Measurements from ENCODE around the gene HSPA12A.
A peak's percentile ranks its signal among the peaks of the same experiment; 100 is the strongest.

HSPA12A gene

DNA sequence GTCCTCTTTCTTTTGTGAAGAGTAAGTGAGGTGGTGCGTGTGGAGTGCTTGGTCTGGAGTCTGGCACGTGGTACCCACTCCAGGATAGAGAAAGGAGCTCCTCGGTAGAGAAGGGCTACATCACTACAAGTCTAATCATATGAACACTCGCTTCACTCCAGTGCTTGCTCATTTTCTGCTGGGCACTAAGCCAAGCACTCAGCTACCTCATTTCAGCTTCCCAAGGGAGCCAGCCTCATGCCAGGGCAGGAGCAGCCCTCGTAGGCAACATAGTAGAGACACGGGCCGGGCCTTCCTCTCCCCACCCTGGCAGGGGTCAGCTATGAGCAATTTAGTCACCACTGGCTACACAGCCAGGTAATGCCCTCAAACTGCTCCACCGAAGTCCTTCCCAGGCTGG, 11.4 kb upstream of the HSPA12A start:
- no peak overlapping the region for H3K4ac ChIP-seq (ENCODE audit: low read length)
- H3K4me2 ChIP-seq (ENCODE audit: insufficient read depth, low read length, poor library complexity, severe bottlenecking) = no peak overlapping the region
- no peak overlapping the region for H3K4me3 ChIP-seq (ENCODE audit: low read length in 2 of 2)
- H3K14ac ChIP-seq (ENCODE audit: low read length) = no peak overlapping the region
- H2BK5ac ChIP-seq (ENCODE audit: low read length) = no peak overlapping the region
- peak overlapping the region; percentile 44 for H3K18ac ChIP-seq (ENCODE audit: low read length)
- H2BK120ac ChIP-seq (ENCODE audit: low read depth, low read length) = no peak overlapping the region
- no peak overlapping the region for H4K8ac ChIP-seq (ENCODE audit: low read depth, low read length)
- WGBS, 2 donors (ENCODE audit: extremely low coverage in 2 of 2, insufficient read length in 2 of 2, insufficient replicate concordance in 1 of 2) = no CpG with 5 or more reads among the region's 8 CpGs
- H3K9ac ChIP-seq (ENCODE audit: low read depth, low read length, poor library complexity) = no peak overlapping the region
- no peaks in the 10 kb centered on the region for H3K79me1 ChIP-seq (ENCODE audit: low read depth, low read length)
- H2BK12ac ChIP-seq (ENCODE audit: low read length) = no peak overlapping the region
- no peak overlapping the region for H4K91ac ChIP-seq (ENCODE audit: low read depth, low read length, poor library complexity)
- H3K4me1 ChIP-seq (ENCODE audit: control insufficient read depth in 2 of 2, insufficient read depth in 1 of 2, low read depth in 1 of 2, low read length in 2 of 2) = no peaks in the 10 kb centered on the region
- no peaks in the 10 kb centered on the region for H3K36me3 ChIP-seq (replicated peaks in 1 of 2; ENCODE audit: control insufficient read depth in 2 of 2, insufficient read depth in 2 of 2, low read length in 2 of 2)
- H2BK15ac ChIP-seq (ENCODE audit: low read length) = no peak overlapping the region
- H2AFZ ChIP-seq (ENCODE audit: low read length) = no peak overlapping the region
- peaks cover 0 to 1% of the 10 kb centered on the region in 2 donors for H3K9me3 ChIP-seq (replicated peaks in 1 of 2; ENCODE audit: control insufficient read depth in 2 of 2, insufficient read depth in 1 of 2, low read depth in 1 of 2, low read length in 2 of 2)
- no peak overlapping the region for H2AK5ac ChIP-seq (ENCODE audit: low read depth, low read length)
- no peak for DNase-seq (ENCODE audit: low spot score)
- H3K23ac ChIP-seq (ENCODE audit: low read depth, low read length, poor library complexity) = no peak overlapping the region
- no peak overlapping the region for H3K27ac ChIP-seq (replicated peaks; ENCODE audit: low read length)
- H3K27me3 ChIP-seq (ENCODE audit: control insufficient read depth in 3 of 3, insufficient read depth in 3 of 3, low read depth in 1 of 3, low read length in 3 of 3) = peaks cover 0 to 8% (median 0%) of the 10 kb centered on the region in 3 experiments

DNA sequence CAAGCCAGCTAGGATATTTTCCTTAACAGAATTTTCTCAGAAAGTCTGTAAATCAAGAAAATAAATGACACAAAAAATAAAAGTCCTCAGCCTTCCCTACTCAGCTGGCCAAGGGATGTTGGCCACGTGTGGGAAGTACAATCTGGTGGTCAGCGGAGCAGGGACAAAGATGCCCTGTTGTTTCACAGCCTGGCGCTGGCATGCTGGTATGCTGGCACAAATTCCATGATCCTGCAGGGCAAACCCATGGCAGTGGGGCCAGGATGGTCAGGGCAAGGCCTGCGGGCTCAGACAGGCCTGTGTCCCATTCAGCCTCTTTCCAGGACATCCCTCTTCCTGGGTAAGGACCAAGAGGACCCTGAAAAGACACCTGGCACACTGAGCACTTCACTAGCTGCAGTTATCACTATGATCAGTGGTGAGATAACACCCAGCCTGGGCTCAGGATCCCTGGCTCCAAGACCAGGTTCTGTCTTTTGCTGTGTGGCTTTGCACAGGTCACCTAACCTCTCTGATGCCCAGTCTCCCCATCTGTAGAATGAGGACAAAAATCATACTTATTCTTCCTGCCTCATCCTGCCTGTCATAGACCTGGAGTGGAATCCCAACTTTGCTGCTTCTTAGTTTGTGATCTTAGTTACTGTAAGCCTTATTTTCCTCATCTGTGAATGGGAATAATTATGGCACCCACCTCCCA, 10.8 kb upstream of the HSPA12A start:
- no peak for DNase-seq (ENCODE audit: low spot score)
- peaks cover 0 to 2% of the 10 kb centered on the region in 2 donors for H3K9me3 ChIP-seq (replicated peaks in 1 of 2; ENCODE audit: control insufficient read depth in 2 of 2, insufficient read depth in 1 of 2, low read depth in 1 of 2, low read length in 2 of 2)
- no peak overlapping the region for H3K4ac ChIP-seq (ENCODE audit: low read length)
- H3K4me3 ChIP-seq (ENCODE audit: low read length in 2 of 2) = no peak overlapping the region
- WGBS, 2 donors (ENCODE audit: extremely low coverage in 2 of 2, insufficient read length in 2 of 2, insufficient replicate concordance in 1 of 2) = no CpG with 5 or more reads among the region's 4 CpGs
- no peaks in the 10 kb centered on the region for H3K79me1 ChIP-seq (ENCODE audit: low read depth, low read length)
- no peak overlapping the region for H2BK5ac ChIP-seq (ENCODE audit: low read length)
- H3K9ac ChIP-seq (ENCODE audit: low read depth, low read length, poor library complexity) = no peak overlapping the region
- peaks cover 0 to 8% (median 0%) of the 10 kb centered on the region in 3 experiments for H3K27me3 ChIP-seq (ENCODE audit: control insufficient read depth in 3 of 3, insufficient read depth in 3 of 3, low read depth in 1 of 3, low read length in 3 of 3)
- H3K14ac ChIP-seq (ENCODE audit: low read length) = no peak overlapping the region
- H2BK120ac ChIP-seq (ENCODE audit: low read depth, low read length) = no peak overlapping the region
- H2BK12ac ChIP-seq (ENCODE audit: low read length) = no peak overlapping the region
- H4K91ac ChIP-seq (ENCODE audit: low read depth, low read length, poor library complexity) = no peak overlapping the region
- H4K8ac ChIP-seq (ENCODE audit: low read depth, low read length) = no peak overlapping the region
- no peak overlapping the region for H3K18ac ChIP-seq (ENCODE audit: low read length)
- no peak overlapping the region for H3K4me2 ChIP-seq (ENCODE audit: insufficient read depth, low read length, poor library complexity, severe bottlenecking)
- no peak overlapping the region for H3K23ac ChIP-seq (ENCODE audit: low read depth, low read length, poor library complexity)
- H3K36me3 ChIP-seq (replicated peaks in 1 of 2; ENCODE audit: control insufficient read depth in 2 of 2, insufficient read depth in 2 of 2, low read length in 2 of 2) = no peaks in the 10 kb centered on the region
- no peak overlapping the region for H2AK5ac ChIP-seq (ENCODE audit: low read depth, low read length)
- no peak overlapping the region for H2AFZ ChIP-seq (ENCODE audit: low read length)
- no peak overlapping the region for H3K27ac ChIP-seq (replicated peaks; ENCODE audit: low read length)
- no peak overlapping the region for H2BK15ac ChIP-seq (ENCODE audit: low read length)
- no peaks in the 10 kb centered on the region for H3K4me1 ChIP-seq (ENCODE audit: control insufficient read depth in 2 of 2, insufficient read depth in 1 of 2, low read depth in 1 of 2, low read length in 2 of 2)

DNA sequence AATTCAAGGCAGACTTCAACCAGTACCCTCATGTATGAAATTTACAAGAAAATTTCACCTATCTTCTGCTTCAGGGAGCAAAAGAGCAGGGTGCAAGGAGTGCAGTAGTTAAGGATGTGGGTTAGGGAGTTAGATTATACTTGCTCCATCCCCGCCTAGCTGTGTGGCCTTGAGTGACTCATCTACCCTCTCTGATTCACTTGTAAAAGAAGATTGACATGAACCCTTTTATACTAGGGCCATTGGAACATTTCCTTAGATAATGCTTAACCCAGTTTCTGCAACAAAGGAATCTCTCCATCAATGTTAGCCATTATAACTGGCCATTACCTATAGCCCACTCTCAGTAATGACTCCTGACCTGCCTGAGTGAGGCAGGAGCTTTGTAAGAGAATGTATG, 10.2 kb upstream of the HSPA12A start:
- no peak overlapping the region for H4K91ac ChIP-seq (ENCODE audit: low read depth, low read length, poor library complexity)
- H3K4me3 ChIP-seq (ENCODE audit: low read length in 2 of 2) = no peak overlapping the region
- no peak overlapping the region for H2BK5ac ChIP-seq (ENCODE audit: low read length)
- no peak overlapping the region for H3K27ac ChIP-seq (replicated peaks; ENCODE audit: low read length)
- H3K14ac ChIP-seq (ENCODE audit: low read length) = no peak overlapping the region
- H2BK120ac ChIP-seq (ENCODE audit: low read depth, low read length) = no peak overlapping the region
- WGBS, 2 donors (ENCODE audit: extremely low coverage in 2 of 2, insufficient read length in 2 of 2, insufficient replicate concordance in 1 of 2) = no CpG with 5 or more reads among the region's 1 CpG
- no peaks in the 10 kb centered on the region for H3K4me1 ChIP-seq (ENCODE audit: control insufficient read depth in 2 of 2, insufficient read depth in 1 of 2, low read depth in 1 of 2, low read length in 2 of 2)
- no peak overlapping the region for H3K23ac ChIP-seq (ENCODE audit: low read depth, low read length, poor library complexity)
- H3K36me3 ChIP-seq (replicated peaks in 1 of 2; ENCODE audit: control insufficient read depth in 2 of 2, insufficient read depth in 2 of 2, low read length in 2 of 2) = no peaks in the 10 kb centered on the region
- peaks cover 0 to 2% of the 10 kb centered on the region in 2 donors for H3K9me3 ChIP-seq (replicated peaks in 1 of 2; ENCODE audit: control insufficient read depth in 2 of 2, insufficient read depth in 1 of 2, low read depth in 1 of 2, low read length in 2 of 2)
- no peak overlapping the region for H3K4me2 ChIP-seq (ENCODE audit: insufficient read depth, low read length, poor library complexity, severe bottlenecking)
- H3K27me3 ChIP-seq (ENCODE audit: control insufficient read depth in 3 of 3, insufficient read depth in 3 of 3, low read depth in 1 of 3, low read length in 3 of 3) = peaks cover 0 to 7% (median 0%) of the 10 kb centered on the region in 3 experiments
- H2AFZ ChIP-seq (ENCODE audit: low read length) = no peak overlapping the region
- no peak overlapping the region for H4K8ac ChIP-seq (ENCODE audit: low read depth, low read length)
- no peak overlapping the region for H2AK5ac ChIP-seq (ENCODE audit: low read depth, low read length)
- H3K18ac ChIP-seq (ENCODE audit: low read length) = no peak overlapping the region
- no peak overlapping the region for H2BK15ac ChIP-seq (ENCODE audit: low read length)
- H3K4ac ChIP-seq (ENCODE audit: low read length) = no peak overlapping the region
- H2BK12ac ChIP-seq (ENCODE audit: low read length) = no peak overlapping the region
- DNase-seq (ENCODE audit: low spot score) = no peak
- no peak overlapping the region for H3K9ac ChIP-seq (ENCODE audit: low read depth, low read length, poor library complexity)
- H3K79me1 ChIP-seq (ENCODE audit: low read depth, low read length) = no peaks in the 10 kb centered on the region

DNA sequence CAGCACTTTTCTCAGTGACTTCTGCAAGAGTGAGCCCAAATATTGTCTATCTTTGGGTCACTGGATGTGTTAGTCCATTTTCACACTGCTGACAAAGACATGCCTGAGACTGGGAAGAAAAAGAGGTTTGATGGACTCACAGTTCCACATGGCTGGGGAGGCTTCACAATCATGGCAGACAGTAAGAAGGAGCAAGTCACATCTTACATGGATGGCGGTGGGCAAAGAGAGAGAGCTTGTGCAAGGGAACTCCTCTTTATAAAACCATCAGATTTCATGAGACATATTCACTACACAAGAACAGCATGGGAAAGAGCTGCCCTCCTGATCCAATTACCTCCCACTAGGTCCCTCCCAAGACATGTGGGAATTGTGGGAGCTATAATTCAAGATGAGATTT, 6.1 kb upstream of the HSPA12A start:
- DNase-seq (ENCODE audit: low spot score) = no peak
- H3K4ac ChIP-seq (ENCODE audit: low read length) = no peak overlapping the region
- no peak overlapping the region for H4K8ac ChIP-seq (ENCODE audit: low read depth, low read length)
- H3K9ac ChIP-seq (ENCODE audit: low read depth, low read length, poor library complexity) = no peak overlapping the region
- no peak overlapping the region for H2AK5ac ChIP-seq (ENCODE audit: low read depth, low read length)
- H3K27ac ChIP-seq (replicated peaks; ENCODE audit: low read length) = no peak overlapping the region
- WGBS, 2 donors (ENCODE audit: extremely low coverage in 2 of 2, insufficient read length in 2 of 2, insufficient replicate concordance in 1 of 2) = no CpG with 5 or more reads among the region's 1 CpG
- H2AFZ ChIP-seq (ENCODE audit: low read length) = no peak overlapping the region
- no peak overlapping the region for H2BK5ac ChIP-seq (ENCODE audit: low read length)
- no peak overlapping the region for H3K18ac ChIP-seq (ENCODE audit: low read length)
- H2BK120ac ChIP-seq (ENCODE audit: low read depth, low read length) = no peak overlapping the region
- H3K36me3 ChIP-seq (replicated peaks in 1 of 2; ENCODE audit: control insufficient read depth in 2 of 2, insufficient read depth in 2 of 2, low read length in 2 of 2) = no peaks in the 10 kb centered on the region
- no peak overlapping the region for H3K4me3 ChIP-seq (ENCODE audit: low read length in 2 of 2)
- no peak overlapping the region for H4K91ac ChIP-seq (ENCODE audit: low read depth, low read length, poor library complexity)
- peaks cover 0 to 3% of the 10 kb centered on the region in 2 donors for H3K4me1 ChIP-seq (ENCODE audit: control insufficient read depth in 2 of 2, insufficient read depth in 1 of 2, low read depth in 1 of 2, low read length in 2 of 2)
- H3K23ac ChIP-seq (ENCODE audit: low read depth, low read length, poor library complexity) = no peak overlapping the region
- H3K9me3 ChIP-seq (replicated peaks in 1 of 2; ENCODE audit: control insufficient read depth in 2 of 2, insufficient read depth in 1 of 2, low read depth in 1 of 2, low read length in 2 of 2) = peaks cover 0 to 2% of the 10 kb centered on the region in 2 donors
- no peak overlapping the region for H3K4me2 ChIP-seq (ENCODE audit: insufficient read depth, low read length, poor library complexity, severe bottlenecking)
- peaks cover 0 to 8% (median 6%) of the 10 kb centered on the region in 3 experiments for H3K27me3 ChIP-seq (ENCODE audit: control insufficient read depth in 3 of 3, insufficient read depth in 3 of 3, low read depth in 1 of 3, low read length in 3 of 3)
- H2BK12ac ChIP-seq (ENCODE audit: low read length) = no peak overlapping the region
- no peak overlapping the region for H3K14ac ChIP-seq (ENCODE audit: low read length)
- H3K79me1 ChIP-seq (ENCODE audit: low read depth, low read length) = no peaks in the 10 kb centered on the region
- no peak overlapping the region for H2BK15ac ChIP-seq (ENCODE audit: low read length)

Data from neuronal stem cell (in vitro differentiated cells).